ELR (cell line): Measurements from ENCODE around the gene IBTK.
"Not testable (repeated sequence)": the region's sequence is repeated elsewhere in the genome, so short reads cannot be mapped to it uniquely, and the experiment has no call there.

Experiments
- DNase-seq: peaks from one replicate; pipeline ENCODE4 v3.0.0-alpha.2; 2015; ENCODE audit warnings: low read depth

IBTK gene, protein sequence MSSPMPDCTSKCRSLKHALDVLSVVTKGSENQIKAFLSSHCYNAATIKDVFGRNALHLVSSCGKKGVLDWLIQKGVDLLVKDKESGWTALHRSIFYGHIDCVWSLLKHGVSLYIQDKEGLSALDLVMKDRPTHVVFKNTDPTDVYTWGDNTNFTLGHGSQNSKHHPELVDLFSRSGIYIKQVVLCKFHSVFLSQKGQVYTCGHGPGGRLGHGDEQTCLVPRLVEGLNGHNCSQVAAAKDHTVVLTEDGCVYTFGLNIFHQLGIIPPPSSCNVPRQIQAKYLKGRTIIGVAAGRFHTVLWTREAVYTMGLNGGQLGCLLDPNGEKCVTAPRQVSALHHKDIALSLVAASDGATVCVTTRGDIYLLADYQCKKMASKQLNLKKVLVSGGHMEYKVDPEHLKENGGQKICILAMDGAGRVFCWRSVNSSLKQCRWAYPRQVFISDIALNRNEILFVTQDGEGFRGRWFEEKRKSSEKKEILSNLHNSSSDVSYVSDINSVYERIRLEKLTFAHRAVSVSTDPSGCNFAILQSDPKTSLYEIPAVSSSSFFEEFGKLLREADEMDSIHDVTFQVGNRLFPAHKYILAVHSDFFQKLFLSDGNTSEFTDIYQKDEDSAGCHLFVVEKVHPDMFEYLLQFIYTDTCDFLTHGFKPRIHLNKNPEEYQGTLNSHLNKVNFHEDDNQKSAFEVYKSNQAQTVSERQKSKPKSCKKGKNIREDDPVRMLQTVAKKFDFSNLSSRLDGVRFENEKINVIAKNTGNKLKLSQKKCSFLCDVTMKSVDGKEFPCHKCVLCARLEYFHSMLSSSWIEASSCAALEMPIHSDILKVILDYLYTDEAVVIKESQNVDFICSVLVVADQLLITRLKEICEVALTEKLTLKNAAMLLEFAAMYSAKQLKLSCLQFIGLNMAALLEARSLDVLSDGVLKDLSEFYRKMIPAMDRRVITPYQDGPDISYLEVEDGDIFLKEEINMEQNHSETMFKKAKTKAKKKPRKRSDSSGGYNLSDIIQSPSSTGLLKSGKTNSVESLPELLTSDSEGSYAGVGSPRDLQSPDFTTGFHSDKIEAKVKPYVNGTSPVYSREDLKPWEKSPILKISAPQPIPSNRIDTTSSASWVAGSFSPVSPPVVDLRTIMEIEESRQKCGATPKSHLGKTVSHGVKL (N-terminal part only)

DNA sequence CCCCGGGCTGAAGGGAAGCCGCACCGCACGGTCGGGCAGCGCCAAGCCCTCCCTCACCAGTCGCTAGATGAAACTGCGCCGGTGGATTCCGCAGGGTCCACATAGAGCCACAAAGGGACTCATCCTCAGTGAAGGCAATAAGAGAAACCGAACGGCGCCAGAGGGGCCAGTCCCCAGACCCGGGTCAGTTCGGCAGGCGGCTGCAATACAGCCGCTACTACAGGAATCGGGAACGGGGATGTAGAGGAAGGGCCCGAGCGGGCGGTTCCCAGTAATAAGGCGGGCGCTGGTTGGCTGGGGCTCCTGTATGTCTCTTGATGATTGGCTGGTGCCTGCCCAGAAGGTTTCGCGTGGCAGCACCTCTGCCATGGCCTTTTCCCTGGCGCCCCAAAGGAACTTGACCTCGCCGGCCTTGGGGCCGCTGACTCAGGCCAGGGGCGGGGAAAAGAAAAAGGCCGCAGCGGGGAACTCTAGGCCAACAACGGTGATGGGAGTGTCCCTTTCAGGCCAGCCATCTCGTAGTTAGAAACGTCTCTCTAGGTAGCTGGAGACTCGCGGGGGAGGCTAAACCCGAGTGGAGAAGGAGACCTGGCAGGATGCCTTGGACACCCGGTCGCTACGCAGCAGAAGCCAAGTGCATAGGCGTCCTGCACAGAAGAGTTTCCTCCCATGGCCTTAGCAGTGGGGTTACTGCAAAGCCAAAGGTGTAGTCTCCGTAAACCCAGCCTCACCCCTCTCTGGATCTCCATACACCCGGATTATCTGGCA, at the start of gene IBTK:
TSS of gene IBTK (minus strand) at position 240 of the 768 bp plus-strand sequence. CDS start 7,258 bp downstream, outside the sequence.
- peak; percentile 97 for DNase-seq

DNA sequence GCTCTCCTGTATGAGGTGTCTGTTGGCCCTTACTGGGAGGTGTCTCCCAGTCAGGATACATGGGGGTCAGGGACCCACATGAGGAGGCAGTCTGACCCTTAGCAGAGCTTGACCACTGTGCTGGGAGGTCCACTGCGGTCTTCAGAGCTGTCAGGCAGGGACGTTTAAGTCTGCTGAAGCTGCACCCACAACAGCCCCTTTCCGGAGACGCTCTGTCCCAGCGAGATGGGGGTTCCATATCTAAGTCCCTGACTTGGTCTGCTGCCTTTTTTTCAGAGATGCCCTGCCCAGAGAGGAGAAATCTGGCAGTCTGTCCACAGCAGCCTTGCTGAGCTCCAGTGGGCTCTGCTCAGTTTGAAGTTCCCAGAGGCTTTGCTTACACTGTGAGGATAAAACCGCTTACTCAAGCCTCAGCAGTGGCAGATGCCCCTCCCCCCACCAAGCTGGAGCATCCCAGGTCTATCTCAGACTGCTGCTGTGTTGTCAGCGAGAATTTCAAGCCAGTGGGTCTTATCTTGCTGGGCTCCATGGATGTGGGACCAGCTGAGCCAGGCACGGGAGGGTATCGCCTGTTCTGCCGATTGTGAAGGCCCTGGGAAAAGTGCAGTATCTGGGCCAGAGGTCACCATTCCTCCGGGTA, 36.3 kb upstream of the IBTK start:
- DNase-seq = no peak

DNA sequence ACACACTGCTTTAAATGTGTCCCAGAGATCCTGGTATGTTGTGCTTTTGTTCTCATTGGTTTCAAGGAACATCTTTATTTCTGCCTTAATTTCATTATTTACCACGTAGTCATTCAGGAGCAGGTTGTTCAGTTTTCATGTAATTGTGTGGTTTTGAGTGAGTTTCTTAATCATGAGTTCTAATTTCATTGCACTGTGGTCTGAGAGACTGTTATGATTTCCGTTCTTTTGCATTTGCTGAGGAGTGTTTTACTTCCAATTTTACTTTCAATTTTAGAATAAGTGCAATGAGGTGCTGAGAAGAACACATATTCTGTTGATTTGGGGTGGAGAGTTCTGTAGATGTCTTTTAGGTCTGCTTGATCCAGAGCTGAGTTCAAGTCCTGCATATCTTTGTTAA, 34.0 kb upstream of the IBTK start:
- DNase-seq = not testable (repeated sequence)

DNA sequence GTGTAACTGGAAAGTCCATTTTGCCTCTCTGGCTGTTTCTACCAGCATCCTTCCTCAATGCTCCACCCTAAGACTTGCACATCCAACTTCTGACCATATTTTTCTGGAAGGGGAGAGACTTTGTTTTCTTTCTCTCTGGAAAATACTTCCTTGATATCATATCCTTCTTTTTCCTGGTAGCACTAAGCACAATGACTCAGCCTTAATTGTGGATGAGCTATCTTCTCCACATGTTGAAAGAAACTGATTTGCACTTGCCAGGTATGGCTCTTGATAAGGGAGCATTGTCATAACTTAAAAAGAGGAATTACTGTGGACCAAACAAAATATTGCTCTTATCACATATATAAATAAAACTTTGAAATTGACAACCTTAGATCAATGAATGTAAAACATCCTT, 30.1 kb upstream of the IBTK start:
- DNase-seq = no peak

DNA sequence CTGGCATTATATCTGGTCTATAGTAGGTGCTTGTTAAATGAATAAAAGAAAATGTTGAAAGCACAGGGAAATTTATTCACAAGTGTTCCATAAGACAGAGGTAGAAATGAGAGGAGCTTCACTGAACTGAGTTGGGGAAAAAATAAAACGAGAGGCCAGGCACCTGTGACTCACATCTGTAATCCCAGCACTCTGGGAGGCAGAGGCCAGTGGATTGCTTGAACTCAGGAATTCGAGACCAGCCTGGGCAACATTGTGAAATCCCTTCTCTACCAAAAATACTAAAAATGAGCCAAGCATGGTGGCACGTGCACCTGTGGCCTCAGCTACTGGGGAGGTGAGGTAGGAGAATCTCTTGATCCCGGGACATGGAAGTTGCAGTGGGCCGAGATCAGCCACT, 28.1 kb upstream of the IBTK start:
- DNase-seq = no peak

DNA sequence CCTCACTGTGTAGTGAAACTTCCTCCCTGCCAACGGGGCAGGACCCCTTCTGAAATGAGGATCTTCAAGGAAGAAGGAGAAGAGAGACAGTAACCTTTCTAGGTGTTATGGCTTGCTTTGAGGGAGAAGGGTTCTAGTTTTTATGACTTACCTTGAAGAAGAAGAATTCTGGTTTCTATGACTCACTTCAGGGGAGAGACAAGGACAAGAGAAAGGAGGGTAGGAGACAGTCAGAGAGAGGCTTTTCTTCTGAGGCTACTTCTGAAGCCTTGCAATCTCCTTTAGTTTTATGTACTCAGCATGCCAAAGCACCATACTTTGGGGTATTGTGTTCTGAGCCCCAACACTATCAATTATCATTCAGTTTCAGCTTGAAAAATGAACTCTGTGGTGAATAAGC, 25.8 kb upstream of the IBTK start:
- no peak for DNase-seq

DNA sequence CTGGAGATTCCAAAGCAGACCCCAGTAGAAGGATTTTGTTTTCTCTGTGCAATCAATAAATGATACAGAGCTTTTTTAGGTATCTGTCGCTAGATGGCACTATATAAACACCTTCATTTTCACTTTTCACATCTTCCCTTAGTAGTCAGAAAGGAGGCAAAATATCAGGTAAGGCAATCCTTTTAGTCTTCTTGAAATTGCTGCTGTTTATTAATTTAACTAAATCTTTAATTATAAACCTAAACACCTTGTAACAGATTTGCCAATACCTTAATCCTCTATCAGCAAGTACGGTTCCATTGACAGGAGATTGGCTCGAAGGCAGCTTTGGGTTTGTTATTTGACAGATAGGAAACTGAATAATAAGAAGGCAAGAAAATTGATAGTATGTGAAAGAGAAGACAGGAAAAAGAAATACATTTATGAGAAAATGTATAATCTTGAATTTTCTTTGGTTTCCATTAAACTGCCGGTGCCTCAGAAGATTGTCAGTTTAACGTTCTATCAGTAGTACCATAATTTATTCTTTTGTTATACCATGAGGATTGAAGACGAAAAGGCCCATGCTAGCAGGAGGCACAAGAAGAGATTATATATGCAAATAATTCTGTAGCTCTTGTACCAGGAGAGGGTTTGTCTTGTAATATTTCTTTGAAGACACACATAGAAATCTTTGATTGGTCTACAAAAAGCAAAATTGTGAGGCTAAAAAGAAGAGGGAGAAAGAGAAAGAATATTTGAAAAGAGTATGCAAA, 23.5 kb upstream of the IBTK start:
- DNase-seq = peak; percentile 71

DNA sequence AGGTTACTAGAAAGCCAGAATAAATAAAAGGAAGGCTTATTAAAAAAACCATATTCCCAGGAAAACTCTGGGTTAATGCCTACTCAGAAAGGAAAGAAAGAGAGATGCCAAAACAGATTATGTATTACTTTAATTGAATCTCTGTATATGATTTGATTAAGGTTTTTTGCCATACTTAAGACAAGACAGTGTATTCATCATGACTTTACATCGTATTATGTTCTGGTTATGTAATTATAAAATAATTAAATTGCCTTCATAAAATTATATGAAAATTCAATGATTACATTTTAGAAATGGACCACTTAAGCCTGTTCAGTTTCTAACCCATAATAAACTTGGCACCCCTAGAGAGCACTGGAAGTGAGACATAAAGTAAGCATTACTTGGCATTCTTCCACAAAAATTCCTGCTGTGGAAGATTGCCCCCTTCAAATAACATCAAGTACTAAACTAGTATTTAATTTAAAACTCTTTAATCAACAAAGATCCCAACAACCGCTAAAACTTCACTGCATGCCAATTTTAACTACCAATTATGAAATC, 20.8 kb upstream of the IBTK start:
- DNase-seq = peak; percentile 26

DNA sequence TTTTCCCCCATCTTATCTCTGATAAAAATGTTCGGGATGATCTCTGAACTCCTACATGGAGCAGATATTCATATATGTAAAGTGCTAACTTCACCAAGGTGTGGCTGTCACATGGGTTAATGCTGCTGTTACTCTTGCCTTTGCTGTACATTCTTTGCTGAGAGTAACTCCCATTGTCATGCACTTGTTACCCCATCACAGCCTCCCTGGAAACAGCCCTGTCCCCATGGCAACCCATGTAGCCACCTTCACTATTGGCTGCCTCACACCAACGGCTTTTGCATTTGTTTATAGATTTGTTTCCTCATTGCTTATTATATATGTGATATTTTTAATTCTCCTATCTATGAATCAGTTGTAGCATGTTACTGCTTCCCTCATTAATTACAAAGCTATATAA, 17.3 kb upstream of the IBTK start:
- no peak for DNase-seq

DNA sequence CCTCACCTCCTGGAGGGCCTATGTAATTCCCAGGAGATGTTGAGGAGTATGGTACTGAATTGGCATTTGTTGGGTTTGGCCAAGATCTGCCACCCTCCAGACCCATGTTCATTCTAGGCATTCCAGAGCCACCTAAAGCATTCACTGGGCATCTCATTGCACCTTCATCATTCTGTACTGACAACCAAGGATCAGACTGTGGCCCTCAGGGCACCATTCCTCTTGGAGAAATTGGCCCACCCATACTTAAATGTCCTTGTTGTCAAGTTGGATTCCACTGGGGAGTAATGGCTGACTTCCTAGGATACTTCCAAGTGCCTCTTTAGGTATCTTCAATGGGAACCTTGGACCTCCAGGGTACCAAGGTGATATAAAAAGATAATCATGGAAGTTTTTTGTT, 16.8 kb upstream of the IBTK start:
- no peak for DNase-seq

DNA sequence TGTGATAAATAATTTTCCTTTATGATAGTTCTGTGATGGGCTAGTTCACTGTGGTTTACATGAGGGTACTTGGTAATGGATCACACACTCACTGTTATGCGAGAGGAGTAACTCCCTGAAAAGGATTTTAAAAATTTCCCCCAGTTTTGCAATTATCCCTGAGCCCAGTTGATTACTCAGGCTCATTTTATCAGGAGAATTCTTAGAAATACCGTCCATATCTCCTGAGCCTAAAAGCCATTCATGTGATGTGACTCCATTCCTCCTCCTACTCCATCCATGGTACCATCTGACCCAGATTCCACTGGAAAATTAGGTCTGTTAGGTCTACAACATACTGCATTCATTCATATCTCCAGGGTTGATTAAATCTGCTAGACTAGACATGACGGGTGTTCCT, 16.4 kb upstream of the IBTK start:
- DNase-seq = no peak

DNA sequence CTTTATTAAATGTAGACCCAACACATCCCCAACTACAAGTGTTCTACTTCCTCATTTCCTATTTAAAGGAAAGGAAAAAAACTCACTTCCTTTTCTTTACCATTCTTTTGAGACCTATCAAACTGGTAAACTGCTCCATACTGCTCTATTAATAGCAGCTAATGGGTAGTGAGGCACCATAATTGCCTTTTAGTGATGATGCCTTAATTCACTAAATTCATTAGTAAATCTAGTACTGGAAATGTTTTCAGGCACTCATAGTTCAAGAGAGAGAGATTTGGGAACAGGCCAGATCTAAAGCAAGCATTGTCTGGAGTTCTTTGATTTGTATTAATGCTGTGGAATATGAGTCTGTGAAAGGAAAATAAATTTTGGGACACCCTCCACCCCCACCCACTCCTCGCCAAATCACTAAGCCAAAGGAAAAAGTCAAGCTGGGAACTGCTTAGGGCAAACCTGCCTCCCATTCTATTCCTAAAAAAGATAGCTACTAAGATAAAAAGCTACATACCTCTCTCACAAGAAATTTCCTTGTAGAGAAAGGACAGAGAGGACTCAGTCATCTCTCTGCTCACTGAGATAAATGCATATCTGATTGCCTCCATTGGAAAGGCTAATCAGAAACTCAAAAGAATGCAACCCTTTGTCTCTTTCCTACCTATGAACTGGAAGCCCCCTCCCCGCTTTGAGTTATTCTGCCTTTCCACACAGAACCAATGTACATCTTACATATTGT, 13.6 kb upstream of the IBTK start:
- no peak for DNase-seq

DNA sequence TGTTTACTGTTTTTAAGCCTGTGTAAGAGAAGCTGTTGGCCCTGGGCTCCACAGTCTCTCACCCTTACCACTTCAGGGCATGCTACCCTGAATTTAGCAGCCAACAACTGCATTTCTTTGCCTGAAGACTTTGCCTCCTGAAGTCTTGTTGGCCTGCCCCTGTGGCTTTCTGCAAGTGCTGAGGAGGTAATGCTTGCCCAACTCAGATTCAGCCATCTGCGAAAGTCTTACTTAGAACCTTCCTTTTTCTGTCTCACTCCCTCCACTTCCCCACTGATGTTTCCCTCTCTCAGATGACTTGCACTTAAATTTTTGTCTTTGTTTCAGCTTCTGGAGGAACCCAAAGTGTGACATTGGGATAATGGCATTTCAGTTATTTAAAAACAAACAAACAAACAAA, 11.8 kb upstream of the IBTK start:
- DNase-seq = no peak

DNA sequence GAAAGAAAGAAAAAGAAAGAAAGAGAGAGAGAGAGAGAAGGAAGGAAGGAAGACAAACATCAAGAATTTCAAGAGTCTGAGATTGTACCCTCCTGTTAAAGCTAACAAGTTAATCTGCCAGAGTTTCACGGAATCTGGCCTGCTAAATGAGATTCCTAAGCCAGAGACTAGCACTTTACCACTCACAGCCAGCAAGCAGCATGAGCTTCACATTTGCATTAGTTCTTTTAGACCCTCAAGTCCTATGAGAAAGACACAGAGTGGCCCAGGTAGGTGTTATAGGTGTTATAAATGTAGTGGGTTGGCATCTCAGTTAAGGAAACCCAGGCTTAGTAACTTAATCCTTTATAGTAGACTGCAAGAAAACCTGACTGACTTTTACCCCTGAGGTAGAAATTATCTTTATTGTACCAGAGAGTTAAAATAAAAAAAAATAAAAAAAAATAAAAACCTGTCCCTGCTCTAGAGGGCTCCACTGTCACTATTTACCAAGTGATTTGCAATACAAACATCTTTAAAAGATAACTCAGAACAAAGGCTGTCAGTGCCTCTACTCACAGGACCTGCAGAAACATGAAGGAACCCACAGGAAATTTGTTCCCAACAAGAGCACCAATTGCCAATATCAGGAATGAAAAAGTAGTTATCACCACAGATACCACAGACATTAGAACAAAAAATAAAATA, 9.7 kb upstream of the IBTK start:
- DNase-seq = peak; percentile 19

DNA sequence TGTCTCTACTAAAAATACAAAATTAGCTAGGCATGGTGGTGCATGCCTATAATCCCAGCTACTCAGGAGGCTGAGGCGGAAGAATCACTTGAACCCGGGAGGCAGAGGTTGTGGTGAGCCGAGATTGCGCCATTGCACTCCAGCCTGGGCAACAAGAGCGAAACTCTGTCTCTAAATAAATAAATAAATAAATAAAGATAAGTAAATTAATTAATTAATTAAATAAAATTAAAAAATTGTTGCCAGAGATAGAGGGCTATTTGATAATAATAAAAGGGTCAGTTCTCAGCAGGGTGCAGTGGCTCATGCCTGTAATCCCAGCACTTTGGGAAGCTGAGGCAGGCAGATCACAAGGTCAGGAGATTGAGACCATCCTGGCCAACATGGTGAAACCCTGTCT, 7.2 kb upstream of the IBTK start:
- DNase-seq = not testable (repeated sequence)

DNA sequence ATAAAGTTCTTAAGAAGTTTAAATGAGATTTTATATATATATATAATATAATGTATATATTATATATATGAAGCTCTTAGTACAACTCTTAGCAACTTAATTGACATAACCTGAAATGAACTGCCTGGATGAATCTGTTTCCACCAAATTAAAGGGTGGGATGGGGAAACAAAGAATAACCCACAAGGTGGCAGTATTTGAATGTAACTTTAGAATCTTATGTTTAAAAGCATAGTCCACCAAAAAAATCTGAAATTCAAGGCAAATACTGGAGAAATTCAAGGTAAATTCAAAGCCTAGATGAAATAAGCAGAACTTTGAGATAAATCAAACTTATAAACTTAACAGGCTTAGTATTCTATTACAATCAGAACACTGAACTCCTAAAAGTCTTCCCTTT, 4.4 kb upstream of the IBTK start:
- peak; percentile 70 for DNase-seq

DNA sequence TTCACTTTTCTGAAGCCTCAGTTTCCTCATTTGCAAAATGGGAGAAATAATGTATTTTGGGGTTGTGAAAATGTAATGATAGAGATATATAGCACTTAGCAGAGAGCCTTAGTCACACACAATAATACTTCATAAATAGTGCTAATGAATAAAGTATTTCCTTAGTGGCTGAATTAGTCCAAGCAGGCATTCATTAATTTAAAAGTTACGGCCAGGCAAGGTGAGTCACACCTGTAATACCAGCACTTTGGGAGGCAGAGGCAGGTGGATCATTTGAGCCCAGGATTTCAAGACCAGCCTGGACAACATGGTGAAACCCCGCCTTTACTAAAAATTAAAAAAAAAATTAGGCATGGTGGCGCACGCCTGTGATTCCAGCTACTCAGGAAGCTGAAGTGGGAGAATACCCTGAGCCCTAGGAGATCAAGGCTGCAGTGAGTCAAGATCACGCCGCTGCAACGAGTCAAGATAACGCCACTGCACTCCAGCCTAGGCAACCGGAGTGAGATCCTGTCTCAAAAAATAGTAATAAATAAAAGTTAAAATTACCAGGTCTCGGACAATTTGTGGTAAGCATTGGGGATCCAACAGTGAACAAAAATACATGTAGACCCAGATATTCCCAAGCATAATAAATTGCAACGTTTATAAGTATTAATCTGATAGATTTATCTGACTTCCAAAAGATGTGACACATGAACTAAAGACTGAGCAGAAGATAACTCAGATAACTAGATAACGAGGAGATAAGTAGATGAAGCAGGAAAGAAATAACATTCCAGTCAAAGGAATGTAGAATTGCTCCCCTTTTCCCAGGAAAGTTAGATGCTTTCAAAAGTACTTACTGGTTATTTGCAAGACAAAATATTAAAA, 2.1 kb upstream of the IBTK start:
- no peak for DNase-seq

DNA sequence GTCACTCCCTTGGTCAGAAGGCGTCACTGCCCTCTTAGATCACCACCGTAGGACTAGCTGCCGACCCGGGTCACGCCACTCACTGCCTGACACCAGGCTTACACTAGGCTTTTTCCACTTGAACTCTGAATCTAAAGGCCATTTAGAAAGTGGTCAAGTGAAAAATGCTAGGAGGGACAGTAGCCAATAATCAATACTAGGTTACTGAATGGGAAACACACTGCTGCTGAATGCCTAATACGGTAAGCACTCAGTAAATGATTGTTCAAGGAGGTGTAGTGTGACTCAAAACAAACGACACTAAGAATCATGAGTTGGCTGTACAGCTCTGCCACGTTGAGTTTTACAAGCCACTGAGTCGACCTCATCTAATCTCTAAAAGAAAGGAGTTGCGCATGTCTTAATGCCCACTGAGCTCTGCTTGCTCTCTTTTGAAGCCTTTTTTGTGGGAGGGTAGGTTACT, 760 bp upstream of the IBTK start:
- peak; percentile 70 for DNase-seq
